GM19099 (cell line): ENCODE measurements around the gene GOLGA3.

ENCODE experiments used
- POLR2A ChIP-seq: IDR thresholded peaks from 3 replicates; pipeline ENCODE4 v1.6.1; 2011; ENCODE audit warnings: low read depth; ENCODE audit not compliant: insufficient read length; ENCODE audit errors: extremely low read depth

The GOLGA3 gene

GRCh38 chr12:132797820-132798570 lies 30.7 kb downstream of the GOLGA3 start:
- no peak for TF ChIP-seq POLR2A

- TF ChIP-seq POLR2A: no peak
These were observed 32.8 kb downstream of the GOLGA3 start for GRCh38 chr12:132795847-132796246.

- TF ChIP-seq POLR2A: no peak
These were observed 39.6 kb downstream of the GOLGA3 start for GRCh38 chr12:132789099-132789471.

- TF ChIP-seq POLR2A: no peak
These were observed 40.1 kb downstream of the GOLGA3 start for GRCh38 chr12:132788375-132789098.

- no peak for TF ChIP-seq POLR2A
These were observed 40.8 kb downstream of the GOLGA3 start for GRCh38 chr12:132787877-132788276.

GRCh38 chr12:132786192-132786591 lies 42.5 kb downstream of the GOLGA3 start:
- no peak for TF ChIP-seq POLR2A

- no peak for TF ChIP-seq POLR2A
These were observed 44.1 kb downstream of the GOLGA3 start for GRCh38 chr12:132784580-132784979.

- no peak for TF ChIP-seq POLR2A
These were observed 44.6 kb downstream of the GOLGA3 start for GRCh38 chr12:132783917-132784531.

- no peak for TF ChIP-seq POLR2A
These were observed 46.7 kb downstream of the GOLGA3 start for GRCh38 chr12:132781938-132782337.

GRCh38 chr12:132779781-132780353 lies 48.8 kb downstream of the GOLGA3 start:
- TF ChIP-seq POLR2A: no peak

- no peak for TF ChIP-seq POLR2A
These were observed 51.1 kb downstream of the GOLGA3 start for GRCh38 chr12:132777614-132778013.

GRCh38 chr12:132776816-132777568 lies 51.7 kb downstream of the GOLGA3 start:
- no peak for TF ChIP-seq POLR2A

GRCh38 chr12:132775502-132776229 lies 53.0 kb downstream of the GOLGA3 start:
- TF ChIP-seq POLR2A: no peak

- no peak for TF ChIP-seq POLR2A
These were observed 53.9 kb downstream of the GOLGA3 start for GRCh38 chr12:132774646-132775275.
